Neural progenitor cell (in vitro differentiated cells): ENCODE measurements around the gene SLC35C1. TPM values are rescaled to one million over a fixed set of nuclear protein-coding genes. Genes with fewer than 3 reads are reported as not detected.

Experiments used
- DNase-seq: peaks from one replicate; pipeline ENCODE4 v3.0.0-alpha.2; 2016; ENCODE audit warnings: low spot score
- H2AFZ ChIP-seq: fragments of 200-600 bp; sonication (generic); replicated peaks from 2 replicates; pipeline ENCODE4 v1.6.1; 2016; ENCODE audit warnings: antibody characterized with exemption
- H3F3A ChIP-seq: fragments of 200-600 bp; sonication (generic); 2 replicates; pipeline ENCODE4 v1.6.1; 2016; ENCODE audit warnings: antibody characterized with exemption, low read depth
- H3K27ac ChIP-seq: fragments of 200-600 bp; sonication (generic); 2 replicates; pipeline ENCODE4 v1.5.1; 2016; ENCODE audit warnings: mild to moderate bottlenecking
- H3K27me3 ChIP-seq: fragments of 200-600 bp; sonication (generic); 2 replicates; pipeline ENCODE4 v1.6.1; 2016; ENCODE audit warnings: mild to moderate bottlenecking, moderate library complexity
- H3K36me3 ChIP-seq: fragments of 200-600 bp; sonication (generic); 2 replicates; pipeline ENCODE4 v1.5.1; 2016
- H3K4me1 ChIP-seq: fragments of 200-600 bp; sonication (generic); 2 replicates; pipeline ENCODE4 v1.6.1; 2016; ENCODE audit warnings: mixed run types
- H3K4me2 ChIP-seq: fragments of 200-600 bp; sonication (generic); 2 replicates; pipeline ENCODE4 v1.6.1; 2016
- H3K4me3 ChIP-seq: fragments of 200-600 bp; sonication (generic); 2 replicates; pipeline ENCODE4 v1.5.1; 2016
- H3K79me2 ChIP-seq: fragments of 200-600 bp; sonication (generic); 2 replicates; pipeline ENCODE4 v1.6.1; 2016; ENCODE audit warnings: low read depth
- H3K9ac ChIP-seq: fragments of 200-600 bp; sonication (generic); 2 replicates; pipeline ENCODE4 v1.6.1; 2016
- H3K9me3 ChIP-seq: fragments of 200-600 bp; sonication (generic); 2 replicates; pipeline ENCODE4 v1.5.1; 2016; ENCODE audit warnings: low read depth
- H4K20me1 ChIP-seq: fragments of 200-600 bp; sonication (generic); 2 replicates; pipeline ENCODE4 v1.6.1; 2016; ENCODE audit warnings: low read depth
- H3K27ac Mint-ChIP-seq: 3 replicates; pipeline ENCODE4 v1.8.0; 2021; ENCODE audit warnings: mixed read lengths
- H3K27me3 Mint-ChIP-seq: 2 replicates; pipeline ENCODE4 v1.8.0; 2022; ENCODE audit warnings: low read depth, mild to moderate bottlenecking, inconsistent platforms, moderate library complexity, mixed read lengths; ENCODE audit not compliant: insufficient read depth
- H3K36me3 Mint-ChIP-seq: 3 replicates; pipeline ENCODE4 v1.8.0; 2021; ENCODE audit warnings: mixed read lengths
- H3K4me1 Mint-ChIP-seq: 3 replicates; pipeline ENCODE4 v1.8.0; 2021; ENCODE audit warnings: mixed read lengths
- H3K4me3 Mint-ChIP-seq: 3 replicates; pipeline ENCODE4 v1.8.0; 2021; ENCODE audit warnings: mild to moderate bottlenecking, moderate library complexity, mixed read lengths
- H3K9me3 Mint-ChIP-seq: 3 replicates; pipeline ENCODE4 v1.8.0; 2020; ENCODE audit warnings: mixed read lengths
- CTCF ChIP-seq: fragments of 200-600 bp; sonication (generic); IDR thresholded peaks from 2 replicates; pipeline ENCODE4 v1.5.1; 2017; ENCODE audit warnings: antibody characterized with exemption, mild to moderate bottlenecking
- EZH2 ChIP-seq: fragments of 200-600 bp; sonication (generic); IDR thresholded peaks from 2 replicates; pipeline ENCODE4 v1.6.1; 2017; ENCODE audit warnings: antibody characterized with exemption, mild to moderate bottlenecking, moderate library complexity
- EZH2phosphoT487 ChIP-seq: fragments of 200-600 bp; sonication (generic); IDR thresholded peaks from 2 replicates; pipeline ENCODE4 v1.6.1; 2017; ENCODE audit warnings: antibody characterized with exemption
- total RNA-seq: library from RNA; depleted of rRNA; stranded (reverse); fragments of >200 nt; gene quantifications from 2 replicates; pipeline ENCODE4 v1.2.3, GENCODE V29; 2015; ENCODE audit warnings: low replicate concordance

SLC35C1 gene
- total RNA-seq, 1 donor from 2014 or later: 1.3 TPM

GRCh38 chr11:45853332-45854219, 48.6 kb downstream of the SLC35C1 start:
- peaks cover 22% of the 10 kb centered on the region for H3K79me2 ChIP-seq
- no peaks in the 10 kb centered on the region for H3K27me3 ChIP-seq
- TF ChIP-seq EZH2: no peak
- TF ChIP-seq EZH2phosphoT487: no peak
- TF ChIP-seq CTCF: no peak
- no peak overlapping the region for H3K27ac ChIP-seq
- H3F3A ChIP-seq: peaks cover 7% of the 10 kb centered on the region
- Mint-ChIP-seq H3K36me3 (peaks cover 5% of the 10 kb centered on the region), H3K9me3 (no peaks in the 10 kb centered on the region), H3K27ac (no peak overlapping the region), H3K27me3 (peaks cover 4% of the 10 kb centered on the region), H3K4me1 (peaks cover 22% of the 10 kb centered on the region), H3K4me3 (no peak overlapping the region)
- no peak overlapping the region for H3K4me2 ChIP-seq
- H3K36me3 ChIP-seq: no peaks in the 10 kb centered on the region
- no peak for DNase-seq
- no peak overlapping the region for H2AFZ ChIP-seq
- H3K4me3 ChIP-seq: no peak overlapping the region
- H3K9ac ChIP-seq: no peak overlapping the region
- peaks cover 10% of the 10 kb centered on the region for H3K4me1 ChIP-seq
- no peaks in the 10 kb centered on the region for H3K9me3 ChIP-seq
- H4K20me1 ChIP-seq: peaks cover 64% of the 10 kb centered on the region

- Histone ChIP-seq H3K9ac (no peak overlapping the region), H2AFZ (no peak overlapping the region), H3K4me1 (peaks cover 17% of the 10 kb centered on the region), H3K79me2 (peaks cover 11% of the 10 kb centered on the region), H3K36me3 (no peaks in the 10 kb centered on the region), H4K20me1 (peaks cover 62% of the 10 kb centered on the region), H3K9me3 (no peaks in the 10 kb centered on the region), H3K27ac (no peak overlapping the region), H3K4me2 (no peak overlapping the region), H3K27me3 (no peaks in the 10 kb centered on the region), H3K4me3 (no peak overlapping the region), H3F3A (peaks cover 7% of the 10 kb centered on the region)
- TF ChIP-seq EZH2phosphoT487: no peak
- TF ChIP-seq CTCF: no peak
- TF ChIP-seq EZH2: no peak
- DNase-seq: no peak
- no peak overlapping the region for H3K4me3 Mint-ChIP-seq
- H3K9me3 Mint-ChIP-seq: no peaks in the 10 kb centered on the region
- H3K4me1 Mint-ChIP-seq: peaks cover 19% of the 10 kb centered on the region
- peaks cover 5% of the 10 kb centered on the region for H3K36me3 Mint-ChIP-seq
- H3K27me3 Mint-ChIP-seq: no peaks in the 10 kb centered on the region
- H3K27ac Mint-ChIP-seq: no peak overlapping the region
Observed at GRCh38 chr11:45855308-45855707, 50.4 kb downstream of the SLC35C1 start.

- Mint-ChIP-seq H3K9me3 (no peaks in the 10 kb centered on the region), H3K4me1 (peaks cover 18% of the 10 kb centered on the region), H3K27me3 (no peaks in the 10 kb centered on the region), H3K36me3 (peaks cover 5% of the 10 kb centered on the region), H3K27ac (no peak overlapping the region), H3K4me3 (no peak overlapping the region)
- Histone ChIP-seq H3K9ac (no peak overlapping the region), H4K20me1 (peaks cover 55% of the 10 kb centered on the region), H3K4me2 (no peak overlapping the region), H3K4me3 (no peak overlapping the region), H3K4me1 (peaks cover 17% of the 10 kb centered on the region), H3K36me3 (no peaks in the 10 kb centered on the region), H3K27me3 (no peaks in the 10 kb centered on the region), H3K79me2 (peaks cover 11% of the 10 kb centered on the region), H3K27ac (no peak overlapping the region), H3K9me3 (no peaks in the 10 kb centered on the region), H3F3A (peaks cover 7% of the 10 kb centered on the region), H2AFZ (no peak overlapping the region)
- no peak for TF ChIP-seq EZH2phosphoT487
- no peak for TF ChIP-seq CTCF
- no peak for TF ChIP-seq EZH2
- no peak for DNase-seq
Observed at GRCh38 chr11:45856044-45856468, 51.1 kb downstream of the SLC35C1 start.
